ENCODE measurements around the gene PPP1R15B. TPM values are rescaled to one million over a fixed set of nuclear protein-coding genes. Genes with fewer than 3 reads are reported as not detected.

The PPP1R15B gene
- polyA plus RNA-seq, 1 experiment = 24.6 TPM

DNA sequence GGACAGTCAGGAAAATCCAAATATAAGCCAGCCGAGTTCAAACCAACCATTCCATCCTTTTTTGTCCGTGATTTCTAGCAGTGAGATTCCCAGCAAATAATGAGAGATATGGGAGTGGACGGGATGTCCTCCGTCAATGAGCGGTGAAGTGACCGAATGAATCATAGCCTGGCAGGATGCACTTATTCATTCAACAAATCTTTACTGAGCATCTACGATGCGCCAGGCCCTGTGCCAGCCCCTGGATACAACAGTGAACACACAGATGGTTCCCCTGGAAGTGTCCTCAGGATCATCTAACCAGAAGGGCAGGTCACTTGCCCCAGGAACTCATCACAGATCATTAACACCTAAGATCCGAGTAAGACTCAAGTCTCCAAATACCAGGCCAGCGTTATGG is 43.7 kb downstream of the PPP1R15B start:
- Histone ChIP-seq H3K27me3 (ENCODE audit: control insufficient read depth, insufficient read depth, low read length) (peaks cover 7% of the 10 kb centered on the region), H3K4me3 (ENCODE audit: low read depth, low read length) (no peak overlapping the region), H3K36me3 (ENCODE audit: control insufficient read depth, insufficient read depth, low read length) (no peaks in the 10 kb centered on the region)
- ChIA-PET POLR2A (no interaction called here), CTCF (interaction anchor here (1.0 to 1.8 kb wide), 3 partner anchors 114 to 161 kb away, joined by 3 to 13 read pairs (median 5); partner anchors contain the start of gene GOLT1A)
- TF ChIP-seq, protein P1, sequence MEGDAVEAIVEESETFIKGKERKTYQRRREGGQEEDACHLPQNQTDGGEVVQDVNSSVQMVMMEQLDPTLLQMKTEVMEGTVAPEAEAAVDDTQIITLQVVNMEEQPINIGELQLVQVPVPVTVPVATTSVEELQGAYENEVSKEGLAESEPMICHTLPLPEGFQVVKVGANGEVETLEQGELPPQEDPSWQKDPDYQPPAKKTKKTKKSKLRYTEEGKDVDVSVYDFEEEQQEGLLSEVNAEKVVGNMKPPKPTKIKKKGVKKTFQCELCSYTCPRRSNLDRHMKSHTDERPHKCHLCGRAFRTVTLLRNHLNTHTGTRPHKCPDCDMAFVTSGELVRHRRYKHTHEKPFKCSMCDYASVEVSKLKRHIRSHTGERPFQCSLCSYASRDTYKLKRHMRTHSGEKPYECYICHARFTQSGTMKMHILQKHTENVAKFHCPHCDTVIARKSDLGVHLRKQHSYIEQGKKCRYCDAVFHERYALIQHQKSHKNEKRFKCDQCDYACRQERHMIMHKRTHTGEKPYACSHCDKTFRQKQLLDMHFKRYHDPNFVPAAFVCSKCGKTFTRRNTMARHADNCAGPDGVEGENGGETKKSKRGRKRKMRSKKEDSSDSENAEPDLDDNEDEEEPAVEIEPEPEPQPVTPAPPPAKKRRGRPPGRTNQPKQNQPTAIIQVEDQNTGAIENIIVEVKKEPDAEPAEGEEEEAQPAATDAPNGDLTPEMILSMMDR (IDR thresholded peaks at IDR 0.05; ENCODE audit: insufficient read depth, low read depth, low read length) = no peak
- no peak for DNase-seq (ENCODE audit: low read depth)

DNA sequence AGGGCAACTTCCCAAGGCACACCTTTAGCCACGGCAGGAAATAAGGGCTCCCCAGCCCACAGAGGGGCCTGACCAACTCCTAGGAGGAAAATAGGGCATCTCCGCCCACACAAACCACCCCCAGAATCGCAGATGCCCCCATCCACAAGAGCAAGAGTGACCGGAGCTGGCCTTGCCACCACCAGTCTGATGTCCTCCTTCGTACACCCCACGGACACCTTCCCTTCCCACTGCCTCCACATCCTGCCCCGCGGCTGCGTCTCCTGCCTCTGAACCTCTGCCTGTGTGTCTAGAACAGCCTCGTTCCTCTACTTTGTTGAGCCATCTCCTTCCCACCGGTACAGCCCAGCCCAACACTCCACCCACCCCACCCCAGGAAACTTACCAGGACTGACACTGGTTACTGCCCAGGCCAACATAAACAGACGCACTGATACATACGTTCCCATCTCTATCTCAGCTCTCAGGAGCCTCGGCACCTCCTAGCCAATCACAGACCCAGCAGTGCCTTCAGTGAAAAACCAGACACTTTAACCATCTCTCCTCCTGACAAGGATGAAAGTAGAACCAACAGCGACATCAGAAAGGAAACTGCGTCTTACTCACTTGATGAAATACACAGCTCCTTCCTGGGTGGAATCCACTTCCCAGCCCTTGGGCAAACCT is 44.3 kb downstream of the PPP1R15B start:
- DNase-seq (ENCODE audit: low read depth) = no peak
- Histone ChIP-seq H3K4me3 (ENCODE audit: low read depth, low read length) (no peak overlapping the region), H3K36me3 (ENCODE audit: control insufficient read depth, insufficient read depth, low read length) (no peaks in the 10 kb centered on the region), H3K27me3 (ENCODE audit: control insufficient read depth, insufficient read depth, low read length) (peaks cover 7% of the 10 kb centered on the region)
- POLR2A ChIA-PET = no interaction called here
- TF ChIP-seq, protein P1 (IDR thresholded peaks at IDR 0.05; ENCODE audit: insufficient read depth, low read depth, low read length) = no peak
- CTCF ChIA-PET = interaction anchor here (0.8 to 1.8 kb wide), 6 partner anchors 109 to 205 kb away, joined by 3 to 13 read pairs (median 5); partner anchors contain the start of gene GOLT1A

DNA sequence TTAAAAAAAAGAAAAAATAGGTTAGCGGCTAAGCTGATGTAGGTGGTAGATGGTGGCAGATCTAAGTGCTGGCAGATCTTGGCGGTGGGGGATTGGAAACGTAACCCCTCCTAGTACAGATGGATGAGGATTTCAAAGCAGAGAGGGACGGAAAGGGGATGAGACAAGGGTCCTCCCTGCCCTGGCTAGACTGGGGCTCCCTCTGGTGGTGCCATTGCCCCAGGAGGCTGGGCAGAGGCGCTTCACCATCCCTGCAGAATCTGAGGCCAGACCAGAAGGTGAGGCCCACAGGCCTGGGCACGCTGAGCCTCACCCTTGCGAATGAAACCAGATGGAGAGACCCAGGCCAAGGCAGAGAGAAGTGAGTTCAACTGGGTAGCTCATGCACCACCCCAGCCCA is 44.9 kb downstream of the PPP1R15B start:
- DNase-seq (ENCODE audit: low read depth) = no peak
- Histone ChIP-seq H3K4me3 (ENCODE audit: low read depth, low read length) (no peak overlapping the region), H3K36me3 (ENCODE audit: control insufficient read depth, insufficient read depth, low read length) (no peaks in the 10 kb centered on the region), H3K27me3 (ENCODE audit: control insufficient read depth, insufficient read depth, low read length) (peaks cover 4% of the 10 kb centered on the region)
- TF ChIP-seq, protein P1 (IDR thresholded peaks at IDR 0.05; ENCODE audit: insufficient read depth, low read depth, low read length) = peak; percentile 61
- POLR2A ChIA-PET = no interaction called here
- CTCF ChIA-PET = interaction anchor here (0.8 to 1.8 kb wide), 6 partner anchors 10 to 204 kb away, joined by 3 to 13 read pairs (median 5); partner anchors contain the start of gene GOLT1A

DNA sequence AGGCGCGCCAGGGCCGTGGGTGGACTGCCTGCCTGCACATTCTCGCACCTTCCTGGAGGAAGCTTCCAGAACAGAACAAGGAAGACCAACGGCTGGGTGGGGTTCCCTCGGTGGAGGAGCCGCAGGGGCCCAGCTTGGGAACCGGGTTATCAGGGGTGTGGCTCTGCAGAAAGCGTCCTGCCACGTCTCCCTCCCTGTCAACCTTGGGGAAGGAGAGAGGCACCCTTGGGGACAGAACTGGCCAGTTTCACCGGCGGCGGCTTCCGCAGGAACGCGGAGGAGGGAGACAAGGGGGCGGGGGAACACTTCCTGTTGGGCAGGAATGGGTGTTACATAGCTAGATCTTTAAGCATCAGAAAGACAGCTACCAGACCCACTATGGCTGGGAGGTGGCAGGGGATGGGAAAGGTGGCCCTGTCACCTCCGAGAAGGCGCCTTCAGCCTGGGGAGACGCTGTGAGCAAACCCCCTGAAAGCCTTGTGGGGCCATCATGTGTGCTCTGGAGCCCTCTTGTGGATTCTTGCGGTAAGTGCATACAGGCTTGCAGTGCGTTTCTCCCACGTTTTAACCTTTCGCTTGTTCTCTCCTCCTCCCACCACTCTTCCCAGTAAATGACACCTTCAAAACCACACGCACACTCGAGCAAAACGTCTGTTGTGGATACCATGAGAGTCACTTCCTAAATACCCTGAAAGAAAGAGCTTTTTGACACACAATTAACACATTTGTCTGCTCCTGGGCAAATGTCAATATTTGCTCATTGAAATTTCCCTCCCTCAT is 48.1 kb downstream of the PPP1R15B start:
- TF ChIP-seq, protein P1 (IDR thresholded peaks at IDR 0.05; ENCODE audit: insufficient read depth, low read depth, low read length) = peak; percentile 89
- DNase-seq (ENCODE audit: low read depth) = no peak
- Histone ChIP-seq H3K27me3 (ENCODE audit: control insufficient read depth, insufficient read depth, low read length) (no peaks in the 10 kb centered on the region), H3K36me3 (ENCODE audit: control insufficient read depth, insufficient read depth, low read length) (no peaks in the 10 kb centered on the region), H3K4me3 (ENCODE audit: low read depth, low read length) (peak overlapping the region; percentile 27)
- CTCF ChIA-PET = interaction anchor here (0.6 to 9.5 kb wide), 62 partner anchors 9 to 509 kb away, joined by 3 to 218 read pairs (median 4); partner anchors contain the start of genes ETNK2, GOLT1A and REN
- POLR2A ChIA-PET = no interaction called here

DNA sequence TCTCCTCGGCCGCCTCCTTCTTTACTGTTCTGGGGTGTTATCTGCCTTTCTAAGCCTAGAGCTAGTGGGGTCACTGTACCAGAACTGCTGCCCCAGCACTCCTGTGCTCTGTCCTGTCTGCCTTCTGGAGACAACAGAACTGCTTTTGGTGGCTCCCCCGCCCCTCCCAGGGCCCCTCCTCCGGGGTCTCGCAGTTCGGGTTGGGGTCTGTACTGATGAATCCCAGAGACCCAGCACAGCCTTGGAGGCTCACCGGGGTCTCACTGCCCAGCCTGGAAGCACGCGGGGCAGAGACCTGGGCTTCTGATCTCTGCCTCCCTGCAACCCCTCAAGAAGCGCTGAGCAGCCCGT is 48.7 kb downstream of the PPP1R15B start:
- peak overlapping the region; percentile 27; the same call in 1 of the 2 replicates for H3K4me3 ChIP-seq (ENCODE audit: low read depth, low read length)
- DNase-seq (ENCODE audit: low read depth) = no peak
- POLR2A ChIA-PET = no interaction called here
- H3K27me3 ChIP-seq (ENCODE audit: control insufficient read depth, insufficient read depth, low read length) = no peaks in the 10 kb centered on the region
- CTCF ChIA-PET = interaction anchor here (0.6 to 9.5 kb wide), 60 partner anchors 9 to 508 kb away, joined by 3 to 218 read pairs (median 4); partner anchors contain the start of genes ETNK2, GOLT1A and REN
- TF ChIP-seq, protein P1 (IDR thresholded peaks at IDR 0.05; ENCODE audit: insufficient read depth, low read depth, low read length) = no peak
- H3K36me3 ChIP-seq (ENCODE audit: control insufficient read depth, insufficient read depth, low read length) = no peaks in the 10 kb centered on the region
